Suppressor macrophage (primary cell): ENCODE measurements around the gene NR4A2.

Source experiments
- DNase-seq, 4 experiments: peaks; one replicate each; pipeline ENCODE4 v3.0.0-alpha.2; 2020 to 2022

The NR4A2 gene

GRCh38 chr2:156339865-156340264, 7.3 kb upstream of the NR4A2 start:
- DNase-seq = peak in 1 of 4 experiments; percentile 35

- DNase-seq = no peak
Observed at GRCh38 chr2:156339110-156339847, 6.8 kb upstream of the NR4A2 start.

- DNase-seq = no peak
Observed at GRCh38 chr2:156338578-156338977, 6.1 kb upstream of the NR4A2 start.

- peak; percentile 93 to 98 (median 96) for DNase-seq
Observed at GRCh38 chr2:156334496-156335478, 2.3 kb upstream of the NR4A2 start.

- peak in 2 of 4 experiments; percentile 75 to 85 for DNase-seq
Observed at GRCh38 chr2:156333951-156334495, 1.5 kb upstream of the NR4A2 start.

- DNase-seq = peak in 3 of 4 experiments; percentile 84 to 90 (median 90)
Observed at GRCh38 chr2:156333274-156333950, 891 bp upstream of the NR4A2 start.

GRCh38 chr2:156332284-156332533, 312 bp downstream of the NR4A2 start:
- no peak for DNase-seq

- peak; percentile 92 to 94 (median 94) for DNase-seq
Observed at GRCh38 chr2:156331572-156332283, 793 bp downstream of the NR4A2 start.

- DNase-seq = peak in 2 of 4 experiments; percentile 7 to 8
Observed at GRCh38 chr2:156329927-156330726, 2.4 kb downstream of the NR4A2 start.

GRCh38 chr2:156329031-156329926, 3.2 kb downstream of the NR4A2 start:
- peak in 3 of 4 experiments; percentile 5 to 32 (median 18) for DNase-seq

- peak in 1 of 4 experiments; percentile 13 for DNase-seq
Observed at GRCh38 chr2:156327835-156328695, 4.5 kb downstream of the NR4A2 start.

GRCh38 chr2:156326526-156327095, 5.9 kb downstream of the NR4A2 start:
- peak in 2 of 4 experiments; percentile 11 to 12 for DNase-seq

- peak in 1 of 4 experiments; percentile 33 for DNase-seq
Observed at GRCh38 chr2:156325688-156326525, 6.6 kb downstream of the NR4A2 start.

- DNase-seq = peak in 1 of 4 experiments; percentile 36
Observed at GRCh38 chr2:156323754-156324153, 8.8 kb downstream of the NR4A2 start.

- DNase-seq = peak in 3 of 4 experiments; percentile 29 to 42 (median 41)
Observed at GRCh38 chr2:156322686-156323231, 9.8 kb downstream of the NR4A2 start.

GRCh38 chr2:156322051-156322685, 10.4 kb downstream of the NR4A2 start:
- peak in 2 of 4 experiments; percentile 24 to 28 for DNase-seq
